ENCODE results near the gene RHOV.

The RHOV gene

DNA sequence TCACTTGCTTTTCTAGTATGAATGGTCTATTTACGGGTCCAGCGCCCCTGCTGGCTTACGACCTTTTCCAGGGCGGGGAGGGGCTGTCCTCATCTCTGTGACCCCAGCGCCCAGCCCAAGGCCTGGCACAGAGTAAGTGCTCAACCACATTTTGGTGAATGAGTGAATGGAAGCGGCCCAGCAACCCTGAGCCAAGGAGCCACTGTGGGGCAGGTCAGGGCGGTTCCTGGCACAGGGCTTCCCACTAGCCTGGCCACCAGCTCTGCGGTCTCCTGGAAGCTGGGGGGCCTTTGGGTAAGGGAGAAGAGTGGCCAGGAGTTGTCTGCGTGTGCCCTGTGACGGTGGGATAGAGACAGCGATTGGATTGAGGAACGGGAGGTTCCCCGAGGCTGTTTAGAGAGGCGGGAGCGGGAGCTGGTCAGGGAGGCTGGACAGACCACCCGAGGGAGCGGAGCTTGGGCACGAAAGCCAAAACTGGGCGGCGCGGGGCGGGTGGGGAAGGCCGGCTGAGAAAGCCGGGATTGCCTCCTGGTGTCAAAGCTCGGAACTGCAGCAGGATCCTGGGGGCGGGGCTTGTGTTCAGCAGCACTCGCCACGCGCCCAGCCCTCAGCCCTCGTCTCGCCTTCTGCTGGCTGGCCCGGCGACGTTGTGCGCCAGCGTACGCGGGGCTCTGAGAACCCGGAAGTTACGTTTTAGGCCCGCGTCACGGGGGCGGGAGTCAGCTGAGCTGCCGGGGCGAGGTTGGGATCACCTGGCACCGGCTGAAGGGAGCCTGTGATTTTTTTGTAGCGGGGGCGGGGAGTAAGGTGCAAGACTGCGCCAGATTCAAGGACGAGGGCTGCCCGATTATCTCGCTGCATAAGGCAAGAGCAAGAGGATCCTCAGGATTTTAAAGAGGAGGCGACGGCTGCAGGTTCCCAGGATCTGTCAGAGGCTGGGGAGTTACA is 20.0 kb upstream of the RHOV start, which contains the start of gene VPS18:
Gene VPS18, plus strand, starts transcription at position 718 of the 948 bp plus-strand sequence. CDS start 319 bp downstream, outside the sequence.
- Mint-ChIP-seq H3K36me3 (ENCODE audit: low read depth) (peaks cover 40% of the 10 kb centered on the region), H3K9me3 (no peaks in the 10 kb centered on the region), H3K4me1 (ENCODE audit: low read depth) (peaks cover 40% of the 10 kb centered on the region), H3K27me3 (no peaks in the 10 kb centered on the region), H3K27ac (peak within 1 kb of the TSS; percentile 97), H3K4me3 (peak within 1 kb of the TSS; percentile 99)
- DNase-seq = peak; percentile 100

DNA sequence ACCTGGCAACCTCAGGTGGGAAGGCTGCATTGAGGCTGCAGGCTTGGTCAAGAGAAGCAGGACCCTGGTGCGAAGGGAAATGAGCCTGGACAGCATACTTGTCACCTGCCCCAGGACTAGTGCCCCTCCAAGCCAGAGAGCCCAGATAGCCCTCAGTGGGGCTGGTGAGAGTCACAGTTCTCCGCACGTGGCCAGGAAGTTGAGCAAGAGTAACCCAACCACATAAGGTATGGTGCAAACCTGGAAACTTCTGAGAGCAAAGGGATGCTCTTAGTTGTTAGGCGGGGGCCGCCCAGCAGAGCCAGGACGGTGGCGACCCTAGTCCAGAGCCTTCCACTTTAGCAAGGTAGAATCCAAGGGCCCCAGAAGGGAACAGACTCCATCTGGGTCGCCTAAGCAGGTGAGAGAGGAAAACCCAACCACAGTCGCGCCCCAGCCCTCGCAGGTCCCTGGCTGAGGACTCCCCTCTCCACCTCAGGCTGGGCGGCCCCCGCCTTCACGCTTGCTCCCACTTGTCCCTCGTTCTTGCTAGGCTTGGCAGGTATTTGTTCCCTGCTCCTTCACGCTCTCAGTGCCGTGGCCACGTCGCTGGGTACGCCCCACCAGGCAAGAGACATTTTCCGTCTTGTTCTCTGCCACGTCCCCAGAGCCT is 19.1 kb upstream of the RHOV start:
- no peaks in the 10 kb centered on the region for H3K27me3 Mint-ChIP-seq
- peaks cover 33% of the 10 kb centered on the region for H3K36me3 Mint-ChIP-seq (ENCODE audit: low read depth)
- H3K9me3 Mint-ChIP-seq = no peaks in the 10 kb centered on the region
- no peak overlapping the region for H3K4me3 Mint-ChIP-seq
- peak; percentile 38 for DNase-seq
- no peak overlapping the region for H3K27ac Mint-ChIP-seq
- peaks cover 40% of the 10 kb centered on the region for H3K4me1 Mint-ChIP-seq (ENCODE audit: low read depth)

DNA sequence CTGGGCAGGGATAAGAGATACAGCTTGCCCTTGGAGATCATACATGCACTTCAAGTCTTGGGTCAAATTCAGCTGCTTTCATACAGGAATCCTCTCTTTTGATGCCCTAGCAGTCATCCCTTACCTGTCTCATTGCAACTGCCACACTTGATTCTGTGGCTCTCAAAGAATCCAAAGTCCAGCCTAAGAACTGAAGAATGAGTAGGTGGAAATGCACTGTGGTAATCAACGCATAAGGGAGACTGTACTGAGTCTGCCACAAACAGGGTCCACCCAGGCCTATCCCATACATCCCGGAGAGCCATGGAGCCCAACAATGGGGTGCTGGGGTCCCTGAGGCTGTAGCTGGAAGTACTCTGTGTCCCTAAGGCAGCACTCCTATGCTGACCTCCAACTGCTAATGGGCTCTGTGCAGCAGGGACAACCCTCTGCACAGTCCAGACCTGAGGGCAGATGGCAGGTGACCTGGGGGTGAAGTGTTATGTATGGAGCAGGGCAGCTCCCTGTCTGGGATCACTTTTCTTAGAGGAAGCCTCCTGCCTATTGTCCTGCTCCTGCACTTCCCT is 18.5 kb upstream of the RHOV start:
- peaks cover 28% of the 10 kb centered on the region for H3K36me3 Mint-ChIP-seq (ENCODE audit: low read depth)
- H3K9me3 Mint-ChIP-seq = no peaks in the 10 kb centered on the region
- H3K27ac Mint-ChIP-seq = no peak overlapping the region
- DNase-seq = no peak
- H3K4me3 Mint-ChIP-seq = no peak overlapping the region
- peaks cover 38% of the 10 kb centered on the region for H3K4me1 Mint-ChIP-seq (ENCODE audit: low read depth)
- H3K27me3 Mint-ChIP-seq = no peaks in the 10 kb centered on the region

DNA sequence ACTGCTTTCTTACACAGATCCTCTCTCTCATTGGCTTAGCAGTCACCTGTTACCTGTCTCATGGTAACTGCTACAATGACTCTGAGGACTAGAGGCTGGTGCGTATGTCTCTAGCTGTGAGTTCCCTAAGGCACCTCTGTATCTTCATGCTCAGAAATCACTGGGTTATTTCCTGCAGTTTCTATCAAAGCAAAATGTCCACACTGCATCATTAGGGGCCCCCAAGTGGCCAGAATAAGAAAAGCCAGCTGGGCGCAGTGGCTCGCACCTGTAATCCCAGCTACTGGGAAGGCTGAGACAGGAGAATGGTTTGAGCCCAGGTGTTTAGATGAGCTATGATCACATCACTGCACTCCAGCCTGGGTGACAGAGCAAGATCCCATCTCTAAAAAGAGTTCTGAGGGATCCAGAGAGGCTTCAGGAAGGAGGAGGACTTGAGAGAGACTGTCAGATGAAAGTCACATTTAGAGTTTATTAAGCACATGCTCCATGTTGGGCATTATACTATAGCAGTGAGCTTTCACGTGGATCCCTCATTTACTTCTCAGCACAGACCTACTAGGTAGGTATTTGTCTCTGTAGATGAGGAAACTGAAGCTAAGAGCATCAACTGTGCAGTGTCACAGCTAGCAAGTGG is 17.9 kb upstream of the RHOV start:
- Mint-ChIP-seq H3K9me3 (no peaks in the 10 kb centered on the region), H3K4me3 (no peak overlapping the region), H3K4me1 (ENCODE audit: low read depth) (peaks cover 33% of the 10 kb centered on the region), H3K36me3 (ENCODE audit: low read depth) (peaks cover 22% of the 10 kb centered on the region), H3K27ac (no peak overlapping the region), H3K27me3 (no peaks in the 10 kb centered on the region)
- DNase-seq = peak; percentile 40

DNA sequence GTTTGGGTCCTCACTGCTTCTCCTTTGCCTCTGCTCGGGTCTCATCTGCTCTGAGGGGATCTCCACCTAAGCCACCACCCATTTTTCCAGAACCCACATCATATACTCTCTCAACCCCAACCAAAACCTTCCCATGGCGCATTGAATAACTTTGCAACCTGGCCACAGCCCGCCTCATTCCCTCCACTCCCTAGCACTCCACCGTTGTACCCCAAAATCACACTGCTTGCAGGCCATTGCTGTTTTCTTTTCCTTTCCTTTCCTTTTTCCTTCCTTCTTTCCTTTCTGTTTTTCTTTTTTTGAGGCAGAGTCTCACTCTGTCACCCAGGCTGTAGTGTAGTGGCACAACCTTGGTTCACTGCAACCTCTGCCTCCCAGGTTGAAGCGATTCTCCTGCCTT is 17.1 kb upstream of the RHOV start:
- peaks cover 32% of the 10 kb centered on the region for H3K4me1 Mint-ChIP-seq (ENCODE audit: low read depth)
- H3K36me3 Mint-ChIP-seq (ENCODE audit: low read depth) = peaks cover 14% of the 10 kb centered on the region
- peak overlapping the region; percentile 28 for H3K27ac Mint-ChIP-seq
- H3K27me3 Mint-ChIP-seq = no peaks in the 10 kb centered on the region
- no peak overlapping the region for H3K4me3 Mint-ChIP-seq
- DNase-seq = no peak
- no peaks in the 10 kb centered on the region for H3K9me3 Mint-ChIP-seq

DNA sequence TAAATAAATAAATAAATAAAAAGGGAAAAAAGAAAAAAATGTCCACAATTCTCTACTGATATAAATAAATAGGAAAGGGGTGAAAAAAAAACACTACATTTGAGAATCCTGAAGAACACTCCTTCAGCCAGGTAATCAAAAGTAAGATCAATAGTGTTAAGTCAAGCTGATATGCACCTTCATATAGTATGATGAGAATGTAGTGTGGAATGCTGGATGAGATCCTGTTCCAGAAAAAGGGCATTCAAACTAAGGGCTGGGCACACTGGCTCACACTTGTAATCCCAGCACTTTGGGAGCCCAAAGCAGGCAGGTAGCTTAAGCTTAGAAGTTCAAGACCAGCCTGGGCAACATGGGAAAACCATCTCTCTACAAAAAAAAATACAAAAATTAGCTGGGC is 15.1 kb upstream of the RHOV start:
- no peak overlapping the region for H3K27ac Mint-ChIP-seq

DNA sequence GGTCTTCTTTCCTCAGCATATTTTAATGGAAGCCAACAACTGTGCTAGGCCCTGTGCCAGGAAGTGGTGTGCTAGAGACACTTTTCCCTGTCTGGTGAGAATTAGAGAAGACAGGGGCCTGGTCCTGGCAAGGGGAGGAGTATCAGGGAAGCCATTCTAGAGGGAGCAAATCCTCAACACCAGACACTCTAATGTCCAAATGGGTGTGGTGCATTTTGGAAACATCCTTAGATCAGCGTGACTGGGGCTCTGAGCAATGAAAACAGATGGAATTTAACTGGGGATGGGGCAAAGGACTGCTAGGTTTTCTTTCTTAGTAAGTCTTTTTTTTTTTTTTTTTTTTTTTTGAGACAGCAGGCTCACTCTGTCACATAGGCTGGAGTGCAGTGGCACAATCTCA is 12.6 kb upstream of the RHOV start:
- no peak for DNase-seq
- Mint-ChIP-seq H3K36me3 (ENCODE audit: low read depth) (no peaks in the 10 kb centered on the region), H3K27ac (no peak overlapping the region), H3K4me1 (ENCODE audit: low read depth) (peaks cover 16% of the 10 kb centered on the region), H3K4me3 (no peak overlapping the region), H3K9me3 (no peaks in the 10 kb centered on the region), H3K27me3 (no peaks in the 10 kb centered on the region)

More for the DNA sequence above, 15.1 kb upstream of the RHOV start:
- Mint-ChIP-seq H3K4me1 (ENCODE audit: low read depth) (peaks cover 29% of the 10 kb centered on the region), H3K9me3 (no peaks in the 10 kb centered on the region), H3K36me3 (ENCODE audit: low read depth) (no peaks in the 10 kb centered on the region), H3K27me3 (no peaks in the 10 kb centered on the region), H3K4me3 (no peak overlapping the region)
- DNase-seq = no peak

DNA sequence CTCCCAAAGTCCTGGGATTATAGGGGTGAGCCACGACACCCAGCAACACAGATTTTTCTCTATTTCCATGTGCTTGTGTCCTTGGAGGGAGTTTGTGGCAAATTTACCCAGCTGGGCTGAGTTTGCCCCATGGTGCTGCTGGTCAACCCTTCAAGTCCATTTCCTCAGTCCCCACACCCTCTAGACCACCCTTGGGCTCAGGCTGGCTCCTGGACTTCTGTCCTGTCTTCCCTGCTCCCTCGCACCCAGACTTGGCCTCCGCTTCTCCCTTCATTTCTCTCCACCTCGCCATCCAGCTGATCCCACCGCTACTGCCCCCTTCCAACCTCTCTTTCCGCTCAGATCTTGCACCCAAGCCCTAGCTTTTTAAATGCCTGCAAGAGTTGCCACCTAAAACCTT is 7.3 kb upstream of the RHOV start:
- no peaks in the 10 kb centered on the region for H3K27me3 Mint-ChIP-seq
- H3K27ac Mint-ChIP-seq = no peak overlapping the region
- DNase-seq = no peak
- no peaks in the 10 kb centered on the region for H3K36me3 Mint-ChIP-seq (ENCODE audit: low read depth)
- H3K9me3 Mint-ChIP-seq = no peaks in the 10 kb centered on the region
- H3K4me1 Mint-ChIP-seq (ENCODE audit: low read depth) = peaks cover 22% of the 10 kb centered on the region
- H3K4me3 Mint-ChIP-seq = no peak overlapping the region

DNA sequence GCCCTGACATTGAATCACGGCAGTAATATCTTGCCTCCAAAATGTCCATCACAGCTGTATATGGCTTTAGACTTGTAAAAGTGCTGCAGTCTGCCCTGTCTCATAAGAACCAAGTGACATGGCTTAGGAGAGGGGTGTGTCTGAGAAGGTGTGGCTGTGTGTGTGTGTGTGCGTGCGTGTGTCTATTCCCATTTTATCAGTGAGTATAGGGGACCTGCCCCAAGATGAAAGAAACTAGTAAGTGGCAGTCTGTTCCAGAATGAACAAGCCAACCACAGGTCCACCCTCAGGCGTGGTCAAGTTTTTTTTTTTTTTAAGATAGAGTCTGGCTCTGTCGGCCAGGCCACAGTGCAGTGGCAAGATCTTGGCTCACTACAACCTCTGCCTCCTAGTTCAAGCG is 5.6 kb upstream of the RHOV start:
- H3K4me3 Mint-ChIP-seq = no peak overlapping the region
- H3K27me3 Mint-ChIP-seq = peaks cover 5% of the 10 kb centered on the region
- H3K4me1 Mint-ChIP-seq (ENCODE audit: low read depth) = peaks cover 17% of the 10 kb centered on the region
- no peaks in the 10 kb centered on the region for H3K9me3 Mint-ChIP-seq
- H3K36me3 Mint-ChIP-seq (ENCODE audit: low read depth) = no peaks in the 10 kb centered on the region
- no peak overlapping the region for H3K27ac Mint-ChIP-seq
- DNase-seq = no peak

DNA sequence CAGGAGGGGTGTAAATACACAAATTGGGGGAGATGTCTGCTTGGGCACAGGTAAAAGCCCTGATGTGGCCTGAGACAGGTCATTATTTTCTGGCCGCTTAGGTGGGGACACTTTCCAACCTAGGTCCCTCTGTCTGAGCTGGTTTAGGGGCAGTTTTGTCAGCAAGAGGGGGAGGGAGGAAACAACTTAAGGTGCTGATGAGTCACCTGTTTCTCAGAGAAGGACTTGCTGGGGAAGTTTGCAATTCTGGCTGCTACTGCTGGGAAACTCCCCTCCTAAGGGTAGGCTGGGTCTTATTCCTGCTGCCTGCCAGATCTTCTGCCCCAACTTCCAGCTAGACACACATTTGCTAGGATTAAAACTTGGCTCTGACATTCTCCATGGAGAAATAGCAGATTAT is 4.8 kb upstream of the RHOV start:
- no peak overlapping the region for H3K27ac Mint-ChIP-seq
- H3K4me3 Mint-ChIP-seq = no peak overlapping the region
- DNase-seq = peak; percentile 39
- H3K4me1 Mint-ChIP-seq (ENCODE audit: low read depth) = peaks cover 16% of the 10 kb centered on the region
- H3K9me3 Mint-ChIP-seq = no peaks in the 10 kb centered on the region
- H3K27me3 Mint-ChIP-seq = peaks cover 10% of the 10 kb centered on the region
- H3K36me3 Mint-ChIP-seq (ENCODE audit: low read depth) = no peaks in the 10 kb centered on the region

DNA sequence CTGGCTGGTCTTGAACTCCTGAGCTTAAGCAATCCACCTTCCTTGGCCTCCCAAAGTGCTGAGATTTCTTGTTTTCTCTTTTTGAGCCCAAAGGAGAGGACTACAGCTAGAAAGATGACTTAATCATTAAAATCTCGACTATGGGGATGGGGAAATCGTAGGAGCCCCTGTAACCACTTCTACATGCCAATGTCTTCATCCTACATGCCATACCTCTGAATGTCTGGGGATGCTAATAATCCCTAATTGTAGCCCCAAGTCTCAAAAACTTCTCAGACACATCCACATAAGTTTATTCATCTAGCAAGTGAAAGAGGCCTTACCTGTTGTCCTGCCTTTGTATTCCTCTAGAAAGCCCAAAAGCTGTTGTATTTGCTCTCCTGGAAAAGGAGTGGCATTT is 3.7 kb upstream of the RHOV start:
- no peak for DNase-seq
- Mint-ChIP-seq H3K4me1 (ENCODE audit: low read depth) (peaks cover 21% of the 10 kb centered on the region), H3K36me3 (ENCODE audit: low read depth) (no peaks in the 10 kb centered on the region), H3K27ac (no peak overlapping the region), H3K9me3 (no peaks in the 10 kb centered on the region), H3K4me3 (no peak overlapping the region), H3K27me3 (peaks cover 10% of the 10 kb centered on the region)

DNA sequence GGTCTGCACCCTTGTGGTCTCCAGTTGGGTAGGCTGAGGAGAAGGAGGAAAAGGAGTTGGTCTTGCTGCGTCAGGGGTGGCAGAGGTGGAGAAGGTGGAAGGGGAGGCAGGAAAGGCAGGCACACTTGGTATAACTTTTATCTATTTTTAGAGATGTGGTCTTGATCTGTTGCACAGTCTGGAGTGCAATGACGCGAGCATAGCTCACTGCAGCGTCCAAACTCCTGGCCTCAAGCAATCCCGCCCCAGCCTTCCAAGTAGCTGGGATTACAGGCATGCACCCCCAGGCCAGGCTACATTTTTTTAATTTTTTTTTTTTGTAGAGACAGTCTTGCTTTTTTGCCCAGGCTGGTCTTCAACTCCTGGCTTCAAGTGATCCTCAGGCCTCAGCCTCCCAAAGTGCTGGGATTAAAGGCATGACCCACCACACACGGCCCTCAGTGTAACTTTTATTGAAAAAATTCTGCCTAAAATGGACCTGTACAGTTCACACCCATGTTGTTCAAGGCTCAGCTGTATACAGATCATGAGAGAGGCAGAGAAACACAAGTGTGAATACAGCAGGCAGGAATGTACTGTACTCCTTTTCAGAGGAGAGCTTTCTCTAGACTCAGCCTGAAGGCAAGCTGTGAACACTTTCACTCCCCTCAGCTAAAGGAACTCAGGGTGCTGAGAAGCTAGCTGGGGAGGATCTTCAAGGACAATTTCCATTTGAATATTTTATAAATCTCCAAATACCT is 2.1 kb upstream of the RHOV start:
- Mint-ChIP-seq H3K27ac (no peak overlapping the region), H3K36me3 (ENCODE audit: low read depth) (no peaks in the 10 kb centered on the region), H3K9me3 (no peaks in the 10 kb centered on the region), H3K4me3 (no peak overlapping the region), H3K27me3 (peaks cover 13% of the 10 kb centered on the region), H3K4me1 (ENCODE audit: low read depth) (peaks cover 36% of the 10 kb centered on the region)
- DNase-seq = no peak

DNA sequence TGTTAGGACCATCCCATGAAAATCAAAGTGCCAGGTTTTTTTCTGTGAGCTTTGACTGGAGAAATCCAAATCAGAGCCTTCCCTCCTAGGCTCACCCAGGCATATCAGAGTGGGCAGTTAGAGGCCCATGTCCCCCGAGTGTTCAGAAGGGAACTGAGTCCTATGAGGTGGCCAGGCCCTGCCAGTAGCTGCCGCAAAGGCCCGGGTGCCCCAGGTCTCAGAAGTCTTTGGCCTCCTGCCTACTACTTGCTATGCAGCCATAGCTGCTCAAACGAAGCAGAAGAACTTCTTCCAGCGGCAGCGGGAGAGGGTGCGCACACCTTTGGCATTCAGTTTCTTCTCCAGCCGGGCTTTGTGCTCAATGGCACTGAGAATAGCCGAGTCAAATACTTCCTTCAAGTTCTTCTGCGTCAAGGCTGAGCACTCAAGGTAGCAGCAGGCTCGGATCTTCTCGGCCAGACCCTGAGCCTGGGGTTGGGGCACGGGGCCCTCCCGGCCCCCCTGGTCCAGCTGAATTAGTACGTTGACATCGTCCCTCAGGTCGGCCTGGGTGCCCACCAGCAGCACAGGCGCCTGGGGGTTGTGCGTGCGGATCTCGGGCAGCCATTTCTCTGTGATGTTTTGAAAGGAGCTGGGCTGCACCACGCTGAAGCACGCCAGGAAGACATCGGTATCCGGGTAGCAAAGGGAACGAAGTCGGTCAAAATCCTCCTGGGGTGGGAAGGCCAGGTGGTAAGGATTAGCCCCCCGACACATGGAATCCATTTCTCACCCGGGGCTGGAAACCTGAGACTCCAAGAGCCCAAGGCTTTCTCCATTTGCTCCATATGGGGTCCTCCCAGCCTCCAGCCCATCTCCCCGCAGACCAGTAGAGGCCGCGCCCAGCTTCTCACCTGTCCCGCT is 992 bp downstream of the RHOV start:
- no peaks in the 10 kb centered on the region for H3K36me3 Mint-ChIP-seq (ENCODE audit: low read depth)
- H3K9me3 Mint-ChIP-seq = no peaks in the 10 kb centered on the region
- no peak overlapping the region for H3K27ac Mint-ChIP-seq
- peak overlapping the region; percentile 73 for H3K4me3 Mint-ChIP-seq
- peaks cover 26% of the 10 kb centered on the region for H3K4me1 Mint-ChIP-seq (ENCODE audit: low read depth)
- H3K27me3 Mint-ChIP-seq = peaks cover 13% of the 10 kb centered on the region
- DNase-seq = no peak
